IMR-90 (cell line): Measurements from ENCODE around the gene LRPAP1. TPM values are rescaled to one million over a fixed set of nuclear protein-coding genes. Genes with fewer than 3 reads are reported as not detected.

Experiments
- ATAC-seq: fragments of 200-7000 bp; cut with Tn5 transposase; 2 replicates; pipeline ENCODE4 v1.9.1; 2020; ENCODE audit warnings: low read depth, mild to moderate bottlenecking, moderate library complexity
- BruUV-seq: library from RNA; stranded (reverse); fragments of 400-500 nt; replicated peaks from 2 replicates; lab custom pipeline; 2021; lab: Mats Ljungman, UMichigan
- CTCF ChIA-PET: fragments of 300-600 bp; formaldehyde crosslinking; extraction: SDS; loops from one replicate; lab custom pipeline; 2021; ENCODE audit warnings: antibody characterized with exemption; lab: Yijun Ruan, JAX
- POLR2A ChIA-PET: fragments of 300-600 bp; sonication (Branson Sonifier 250); formaldehyde crosslinking; loops from one replicate; lab custom pipeline; 2022; ENCODE audit warnings: antibody characterized with exemption; ENCODE audit not compliant: unreplicated experiment; lab: Charles Lee
- DNase-seq: peaks from one replicate; pipeline ENCODE4 v3.0.0; 2013
- H2AFZ ChIP-seq: replicated peaks from 2 replicates; pipeline ENCODE3; 2013; ENCODE audit warnings: low read length, mild to moderate bottlenecking; ENCODE audit not compliant: poor library complexity
- H2AK5ac ChIP-seq: 2 replicates; pipeline ENCODE4 v1.6.1; 2013; ENCODE audit warnings: low read depth, low read length, inconsistent platforms
- H2AK9ac ChIP-seq: replicated peaks from 2 replicates; pipeline ENCODE3; 2013; ENCODE audit warnings: mild to moderate bottlenecking, low read depth, low read length, moderate library complexity; ENCODE audit not compliant: poor library complexity
- H2BK120ac ChIP-seq: 2 replicates; pipeline ENCODE4 v1.6.1; 2013; ENCODE audit warnings: low read depth, low read length, inconsistent platforms
- H2BK15ac ChIP-seq: 3 replicates; pipeline ENCODE4 v1.6.1; 2013; ENCODE audit warnings: low read depth, low read length, inconsistent platforms
- H2BK20ac ChIP-seq: 2 replicates; pipeline ENCODE4 v1.6.1; 2013; ENCODE audit warnings: low read depth, mild to moderate bottlenecking, inconsistent platforms, low read length, moderate library complexity
- H2BK5ac ChIP-seq: 2 replicates; pipeline ENCODE4 v1.6.1; 2013; ENCODE audit warnings: mild to moderate bottlenecking, low read depth, low read length, inconsistent platforms; ENCODE audit not compliant: poor library complexity, severe bottlenecking
- H3K14ac ChIP-seq: replicated peaks from 2 replicates; pipeline ENCODE4 v1.6.1; 2013; ENCODE audit warnings: low read depth, low read length, inconsistent platforms
- H3K18ac ChIP-seq: 2 replicates; pipeline ENCODE4 v1.6.1; 2013; ENCODE audit warnings: low read depth, low read length, control low read depth
- H3K23ac ChIP-seq: 2 replicates; pipeline ENCODE4 v1.6.1; 2013; ENCODE audit warnings: low read depth, low read length, inconsistent platforms
- H3K27ac ChIP-seq: 2 replicates; pipeline ENCODE4 v1.5.1; 2013; ENCODE audit warnings: mild to moderate bottlenecking, control low read depth, low read length; ENCODE audit not compliant: insufficient read depth
- H3K27me3 ChIP-seq: 2 replicates; pipeline ENCODE4 v1.6.1; 2013; ENCODE audit warnings: low read length; ENCODE audit not compliant: control insufficient read depth, insufficient read depth
- H3K36me3 ChIP-seq: 2 replicates; pipeline ENCODE4 v1.6.1; 2013; ENCODE audit warnings: low read length, mixed read lengths; ENCODE audit not compliant: control insufficient read depth, insufficient read depth
- H3K4ac ChIP-seq: 2 replicates; pipeline ENCODE4 v1.6.1; 2013; ENCODE audit warnings: low read depth, low read length, inconsistent platforms
- H3K4me1 ChIP-seq: 2 replicates; pipeline ENCODE4 v1.6.1; 2013; ENCODE audit warnings: low read length, mixed read lengths; ENCODE audit not compliant: control insufficient read depth, insufficient read depth
- H3K4me2 ChIP-seq: 2 replicates; pipeline ENCODE4 v1.6.1; 2013; ENCODE audit warnings: low read depth, mild to moderate bottlenecking, control low read depth, low read length, moderate library complexity
- H3K4me3 ChIP-seq: 2 replicates; pipeline ENCODE4 v1.5.1; 2013; ENCODE audit warnings: low read depth, mild to moderate bottlenecking, control low read depth, low read length, moderate library complexity; ENCODE audit not compliant: insufficient read depth
- H3K56ac ChIP-seq: 2 replicates; pipeline ENCODE4 v1.6.1; 2013; ENCODE audit warnings: low read length, inconsistent platforms; ENCODE audit not compliant: insufficient read depth; ENCODE audit errors: extremely low read depth
- H3K79me1 ChIP-seq, 2 experiments: 2 replicates each; pipeline ENCODE4 v1.6.1; 2013; ENCODE audit warnings: low read length in 2 of 2, inconsistent platforms in 1 of 2, low read depth in 1 of 2
- H3K9ac ChIP-seq: 2 replicates; pipeline ENCODE4 v1.6.1; 2013; ENCODE audit warnings: low read depth, low read length, control low read depth
- H3K9me1 ChIP-seq: 2 replicates; pipeline ENCODE4 v1.6.1; 2013; ENCODE audit warnings: low read length, inconsistent platforms; ENCODE audit not compliant: insufficient read depth
- H3K9me3 ChIP-seq: 2 replicates; pipeline ENCODE4 v1.6.1; 2013; ENCODE audit warnings: low read length; ENCODE audit not compliant: control insufficient read depth, insufficient read depth
- H4K20me1 ChIP-seq: 2 replicates; pipeline ENCODE4 v1.6.1; 2013; ENCODE audit warnings: low read length, inconsistent platforms; ENCODE audit not compliant: insufficient read depth
- H4K5ac ChIP-seq: 2 replicates; pipeline ENCODE4 v1.6.1; 2013; ENCODE audit warnings: mild to moderate bottlenecking, low read depth, low read length, control low read depth
- H4K8ac ChIP-seq, 2 experiments: 2 replicates each; pipeline ENCODE4 v1.6.1; 2013; ENCODE audit warnings: low read depth in 2 of 2, low read length in 2 of 2, control low read depth in 1 of 2, inconsistent platforms in 1 of 2
- H4K91ac ChIP-seq: 2 replicates; pipeline ENCODE4 v1.6.1; 2013; ENCODE audit warnings: low read depth, low read length, inconsistent platforms; ENCODE audit not compliant: insufficient read depth
- BHLHE40 ChIP-seq: fragments of 150-350 bp; IDR thresholded peaks from 2 replicates; pipeline ENCODE4 v1.6.1; 2016; ENCODE audit warnings: mild to moderate bottlenecking, low read depth, low read length
- CTCF ChIP-seq: conservative IDR thresholded peaks from 2 replicates; pipeline ENCODE4 v1.5.1; 2012; ENCODE audit warnings: mild to moderate bottlenecking, low read depth, low read length, improper control_type of control experiment
- FOS ChIP-seq: fragments of 150-350 bp; IDR thresholded peaks from 2 replicates; pipeline ENCODE4 v1.6.1; 2016; ENCODE audit warnings: low read depth, low read length
- MAZ ChIP-seq: IDR thresholded peaks from 2 replicates; pipeline ENCODE4 v1.6.1; 2012; ENCODE audit warnings: low read depth, mild to moderate bottlenecking, low read length, improper control_type of control experiment, moderate library complexity, borderline replicate concordance
- MXI1 ChIP-seq: IDR thresholded peaks from 2 replicates; pipeline ENCODE4 v1.6.1; 2012; ENCODE audit warnings: low read depth, mild to moderate bottlenecking, low read length, moderate library complexity, borderline replicate concordance
- NFE2L2 ChIP-seq: fragments of 150-350 bp; IDR thresholded peaks from 2 replicates; pipeline ENCODE4 v1.6.1; 2016; ENCODE audit warnings: low read depth, mild to moderate bottlenecking, low read length
- POLR2A ChIP-seq: IDR thresholded peaks from 2 replicates; pipeline ENCODE4 v1.6.1; 2012; ENCODE audit warnings: mild to moderate bottlenecking, low read depth, low read length
- RAD21 ChIP-seq: IDR thresholded peaks from 2 replicates; pipeline ENCODE4 v1.6.1; 2012; ENCODE audit warnings: low read length, improper control_type of control experiment
- RCOR1 ChIP-seq: IDR thresholded peaks from 2 replicates; pipeline ENCODE4 v1.6.1; 2012; ENCODE audit warnings: mild to moderate bottlenecking, low read length, improper control_type of control experiment; ENCODE audit not compliant: insufficient replicate concordance
- RFX5 ChIP-seq: IDR thresholded peaks from 2 replicates; pipeline ENCODE4 v1.8.0; 2012; ENCODE audit warnings: low read depth, mild to moderate bottlenecking, low read length, moderate library complexity
- SMC3 ChIP-seq: fragments of 150-350 bp; IDR thresholded peaks from 2 replicates; pipeline ENCODE4 v1.6.1; 2016; ENCODE audit warnings: low read depth, mild to moderate bottlenecking, antibody characterized with exemption, low read length, moderate library complexity
- WGBS, 2 experiments: methylation state at CpG; one replicate each; pipeline versions ENCODE4 v1.1.5 to v1.1.7; 2013; ENCODE audit warnings: missing lambda C conversion rate in 2 of 2; ENCODE audit not compliant: insufficient read length in 1 of 2; ENCODE audit errors: extremely low coverage in 2 of 2; 5-methylcytosine and 5-hydroxymethylcytosine counted together
- dilution Hi-C: fragments of 300-500 bp; cut with HindIII; formaldehyde crosslinking; loops from one replicate; pipeline ENCODE4 v1.14.3; 2018; ENCODE audit warnings: low sequenced_read_pairs; ENCODE audit not compliant: unreplicated experiment
- in situ Hi-C: fragments of 300-500 bp; cut with MboI; formaldehyde crosslinking; loops from 3 replicates; pipeline ENCODE4 v1.14.3; 2019; ENCODE audit warnings: low sequenced_read_pairs, inconsistent platforms, mixed read lengths
- intact Hi-C: fragments of 100-400 bp; cut with micrococcal nuclease; formaldehyde crosslinking; loops from 2 replicates; pipeline ENCODE4 v1.10.0; 2022
- polyA plus RNA-seq, 3 experiments: library from polyadenylated mRNA; depleted of rRNA; stranded (reverse); fragments of >200 nt; gene quantifications; 2 replicates each; pipeline ENCODE4 v1.2.3, GENCODE V29; 2012; ENCODE audit warnings: low replicate concordance in 1 of 3
- total RNA-seq: library from RNA; depleted of rRNA; stranded (reverse); fragments of >200 nt; gene quantifications from 2 replicates; pipeline ENCODE4 v1.2.3, GENCODE V29; 2012
- TF ChIP-seq, protein P1 (sequence below): fragments of 150-350 bp; IDR thresholded peaks from 2 replicates; pipeline ENCODE4 v1.6.1; 2016; ENCODE audit warnings: low read depth, mild to moderate bottlenecking, low read length, moderate library complexity, borderline replicate concordance
- TF ChIP-seq, protein P2 (sequence below): fragments of 150-350 bp; IDR thresholded peaks from 2 replicates; pipeline ENCODE4 v1.6.1; 2017; ENCODE audit warnings: mild to moderate bottlenecking, antibody characterized with exemption, low read length, low read depth

Gene LRPAP1
- total and polyA plus RNA-seq, 2 of the 4 experiments (the other 2 are of a cell fraction) = 135 to 175 TPM

- CTCF ChIA-PET = no interaction called here
- ATAC-seq = no peak
- BruUV-seq = no TSS peak
These were observed 48.7 kb downstream of the LRPAP1 start for GRCh38 chr4:3483471-3483921.

More at GRCh38 chr4:3483471-3483921, 48.7 kb downstream of the LRPAP1 start:
- Histone ChIP-seq H2BK120ac (no peak overlapping the region), H4K20me1 (no peaks in the 10 kb centered on the region), H3K23ac (no peak overlapping the region), H3K36me3 (no peaks in the 10 kb centered on the region), H3K18ac (no peak overlapping the region), H2AFZ (no peak overlapping the region), H3K9ac (no peak overlapping the region), H4K5ac (no peak overlapping the region), H3K9me3 (no peaks in the 10 kb centered on the region), H2BK15ac (no peak overlapping the region), H3K79me1 (no peaks in the 10 kb centered on the region), H3K27ac (no peak overlapping the region), H3K14ac (no peak overlapping the region), H3K4ac (no peak overlapping the region), H3K4me3 (no peak overlapping the region), H2BK20ac (no peak overlapping the region), H2AK9ac (no peak overlapping the region), H4K8ac (no peak overlapping the region), H3K27me3 (peaks cover 57% of the 10 kb centered on the region), H3K9me1 (no peaks in the 10 kb centered on the region), H3K56ac (no peak overlapping the region), H3K4me2 (no peak overlapping the region), H4K91ac (no peak overlapping the region), H3K4me1 (no peaks in the 10 kb centered on the region), H2BK5ac (no peak overlapping the region), H2AK5ac (no peak overlapping the region)
- POLR2A ChIA-PET = no interaction called here
- intact Hi-C loops = loop anchor here (5.0 kb wide), 2 partner anchors 291 to 376 kb away; no protein-coding TSS in a partner anchor
- in situ Hi-C loops = no loop called here
- 33% methylated on average over 3 of the region's 23 CpGs; no CpG with 5 or more reads in 1 of the 2 experiments for WGBS, 2 experiments
- no peak for TF ChIP-seq FOS
- TF ChIP-seq SMC3 = no peak
- TF ChIP-seq, protein P1, sequence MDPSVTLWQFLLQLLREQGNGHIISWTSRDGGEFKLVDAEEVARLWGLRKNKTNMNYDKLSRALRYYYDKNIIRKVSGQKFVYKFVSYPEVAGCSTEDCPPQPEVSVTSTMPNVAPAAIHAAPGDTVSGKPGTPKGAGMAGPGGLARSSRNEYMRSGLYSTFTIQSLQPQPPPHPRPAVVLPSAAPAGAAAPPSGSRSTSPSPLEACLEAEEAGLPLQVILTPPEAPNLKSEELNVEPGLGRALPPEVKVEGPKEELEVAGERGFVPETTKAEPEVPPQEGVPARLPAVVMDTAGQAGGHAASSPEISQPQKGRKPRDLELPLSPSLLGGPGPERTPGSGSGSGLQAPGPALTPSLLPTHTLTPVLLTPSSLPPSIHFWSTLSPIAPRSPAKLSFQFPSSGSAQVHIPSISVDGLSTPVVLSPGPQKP = no peak
- no peak for TF ChIP-seq RFX5
- no peak for TF ChIP-seq RAD21
- TF ChIP-seq BHLHE40 = no peak
- no peak for TF ChIP-seq NFE2L2
- TF ChIP-seq MXI1 = no peak
- TF ChIP-seq, protein P2, sequence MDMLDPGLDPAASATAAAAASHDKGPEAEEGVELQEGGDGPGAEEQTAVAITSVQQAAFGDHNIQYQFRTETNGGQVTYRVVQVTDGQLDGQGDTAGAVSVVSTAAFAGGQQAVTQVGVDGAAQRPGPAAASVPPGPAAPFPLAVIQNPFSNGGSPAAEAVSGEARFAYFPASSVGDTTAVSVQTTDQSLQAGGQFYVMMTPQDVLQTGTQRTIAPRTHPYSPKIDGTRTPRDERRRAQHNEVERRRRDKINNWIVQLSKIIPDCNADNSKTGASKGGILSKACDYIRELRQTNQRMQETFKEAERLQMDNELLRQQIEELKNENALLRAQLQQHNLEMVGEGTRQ = no peak
- TF ChIP-seq POLR2A = no peak
- no peak for TF ChIP-seq CTCF
- TF ChIP-seq MAZ = no peak
- TF ChIP-seq RCOR1 = no peak
- dilution Hi-C loops = no loop called here
- DNase-seq = no peak
